H9 (cell line): ENCODE data around the gene SORCS2. TPM values are rescaled to one million over a fixed set of nuclear protein-coding genes. Genes with fewer than 3 reads are reported as not detected.

Experiments
- DNase-seq: peaks from one replicate; pipeline ENCODE4 v3.0.0-alpha.2; 2017
- H2AFZ ChIP-seq: one replicate; pipeline ENCODE4 v1.6.1; 2013; ENCODE audit warnings: mild to moderate bottlenecking, low read length, control low read depth, moderate library complexity
- H2AK5ac ChIP-seq: 2 replicates; pipeline ENCODE4 v1.6.1; 2013; ENCODE audit warnings: low read length, control low read depth, mixed read lengths; ENCODE audit not compliant: insufficient read length
- H2BK120ac ChIP-seq: one replicate; pipeline ENCODE4 v1.6.1; 2013; ENCODE audit warnings: low read depth, mild to moderate bottlenecking, low read length, control low read depth, inconsistent platforms; ENCODE audit not compliant: poor library complexity, severe bottlenecking
- H2BK12ac ChIP-seq: 2 replicates; pipeline ENCODE4 v1.6.1; 2013; ENCODE audit warnings: low read length, control low read depth, mixed read lengths, low read depth; ENCODE audit not compliant: insufficient read length
- H2BK15ac ChIP-seq: 2 replicates; pipeline ENCODE4 v1.6.1; 2013; ENCODE audit warnings: low read depth, low read length, control low read depth
- H2BK20ac ChIP-seq: one replicate; pipeline ENCODE4 v1.6.1; 2013; ENCODE audit warnings: low read depth, mild to moderate bottlenecking, low read length, control low read depth, inconsistent platforms; ENCODE audit not compliant: poor library complexity, severe bottlenecking
- H2BK5ac ChIP-seq: 2 replicates; pipeline ENCODE4 v1.6.1; 2013; ENCODE audit warnings: low read length, control low read depth, mixed read lengths; ENCODE audit not compliant: insufficient read length
- H3K14ac ChIP-seq: 2 replicates; pipeline ENCODE4 v1.6.1; 2013; ENCODE audit warnings: low read length, control low read depth; ENCODE audit not compliant: insufficient read depth
- H3K18ac ChIP-seq: 2 replicates; pipeline ENCODE4 v1.6.1; 2013; ENCODE audit warnings: low read depth, mild to moderate bottlenecking, mixed read lengths, low read length, control low read depth; ENCODE audit not compliant: insufficient read length
- H3K23ac ChIP-seq: 2 replicates; pipeline ENCODE4 v1.6.1; 2013; ENCODE audit warnings: low read length, control low read depth, mixed read lengths, low read depth; ENCODE audit not compliant: insufficient read length
- H3K23me2 ChIP-seq: 2 replicates; pipeline ENCODE4 v1.6.1; 2013; ENCODE audit warnings: low read depth, mild to moderate bottlenecking, mixed read lengths, low read length, control low read depth; ENCODE audit not compliant: insufficient read length, poor library complexity, severe bottlenecking
- H3K27ac ChIP-seq: 2 replicates; pipeline ENCODE4 v1.5.1; 2013; ENCODE audit warnings: low read length, control low read depth, mixed read lengths, low read depth; ENCODE audit not compliant: insufficient read length
- H3K27me3 ChIP-seq: 2 replicates; pipeline ENCODE4 v1.6.1; 2013; ENCODE audit warnings: low read length, control low read depth, inconsistent platforms; ENCODE audit not compliant: insufficient read depth
- H3K4ac ChIP-seq: 2 replicates; pipeline ENCODE4 v1.6.1; 2013; ENCODE audit warnings: low read depth, mild to moderate bottlenecking, control low read depth, inconsistent platforms, low read length, moderate library complexity
- H3K4me1 ChIP-seq: 2 replicates; pipeline ENCODE4 v1.6.1; 2013; ENCODE audit warnings: low read length, control low read depth, inconsistent platforms; ENCODE audit not compliant: insufficient read depth
- H3K4me2 ChIP-seq: 2 replicates; pipeline ENCODE4 v1.6.1; 2013; ENCODE audit warnings: low read length, control low read depth, mixed read lengths; ENCODE audit not compliant: insufficient read length, insufficient read depth
- H3K56ac ChIP-seq: 2 replicates; pipeline ENCODE4 v1.6.1; 2013; ENCODE audit warnings: low read depth, mild to moderate bottlenecking, mixed read lengths, low read length, control low read depth; ENCODE audit not compliant: insufficient read length
- H3K79me1 ChIP-seq: 2 replicates; pipeline ENCODE4 v1.6.1; 2013; ENCODE audit warnings: low read depth, mild to moderate bottlenecking, moderate library complexity, low read length, control low read depth, inconsistent platforms; ENCODE audit not compliant: insufficient read depth, poor library complexity, severe bottlenecking
- H3K79me2 ChIP-seq: 2 replicates; pipeline ENCODE4 v1.6.1; 2013; ENCODE audit warnings: low read length, control low read depth, inconsistent platforms; ENCODE audit not compliant: insufficient read depth
- H3K9ac ChIP-seq: 2 replicates; pipeline ENCODE4 v1.6.1; 2013; ENCODE audit warnings: low read length, control low read depth, mixed read lengths; ENCODE audit not compliant: insufficient read length; ENCODE audit errors: extremely low read depth
- H3K9me3 ChIP-seq: one replicate; pipeline ENCODE4 v1.6.1; 2013; ENCODE audit warnings: low read depth, low read length, inconsistent platforms; ENCODE audit not compliant: control insufficient read depth
- H3T11ph ChIP-seq: one replicate; pipeline ENCODE4 v1.6.1; 2013; ENCODE audit warnings: mild to moderate bottlenecking, low read length, control low read depth, inconsistent platforms
- H4K20me1 ChIP-seq: one replicate; pipeline ENCODE4 v1.6.1; 2013; ENCODE audit not compliant: control insufficient read depth, insufficient read length, insufficient read depth
- H4K5ac ChIP-seq: 2 replicates; pipeline ENCODE4 v1.6.1; 2013; ENCODE audit warnings: low read depth, mild to moderate bottlenecking, mixed read lengths, low read length, control low read depth; ENCODE audit not compliant: insufficient read length
- H4K8ac ChIP-seq: replicated peaks from 2 replicates; pipeline ENCODE4 v1.6.1; 2013; ENCODE audit warnings: low read length, control low read depth, mixed read lengths, low read depth; ENCODE audit not compliant: insufficient read length
- H4K91ac ChIP-seq: 2 replicates; pipeline ENCODE4 v1.6.1; 2013; ENCODE audit warnings: low read depth, mild to moderate bottlenecking, moderate library complexity, mixed read lengths, low read length, control low read depth; ENCODE audit not compliant: insufficient read length
- H3K27ac Mint-ChIP-seq, 3 experiments: 2 replicates in 2 of 3; 3 replicates in 1 of 3; pipeline ENCODE4 v1.8.0; 2020 to 2021; ENCODE audit warnings: mixed read lengths in 3 of 3, mild to moderate bottlenecking in 1 of 3, moderate library complexity in 1 of 3
- H3K27me3 Mint-ChIP-seq: 2 replicates; pipeline ENCODE4 v1.8.0; 2021; ENCODE audit warnings: low read depth, mild to moderate bottlenecking, moderate library complexity, mixed read lengths
- H3K36me3 Mint-ChIP-seq, 3 experiments: 2 replicates in 2 of 3; 3 replicates in 1 of 3; pipeline ENCODE4 v1.8.0; 2020 to 2021; ENCODE audit warnings: low read depth in 3 of 3, mixed read lengths in 3 of 3; ENCODE audit not compliant: insufficient read depth in 1 of 3
- H3K4me1 Mint-ChIP-seq, 2 experiments: 2 replicates each; pipeline ENCODE4 v1.8.0; 2020; ENCODE audit warnings: mixed read lengths in 2 of 2
- H3K4me3 Mint-ChIP-seq, 2 experiments: 2 replicates in 1 of 2; 3 replicates in 1 of 2; pipeline ENCODE4 v1.8.0; 2020 to 2021; ENCODE audit warnings: mild to moderate bottlenecking in 2 of 2, mixed read lengths in 2 of 2, moderate library complexity in 1 of 2
- H3K9me3 Mint-ChIP-seq, 2 experiments: 2 replicates in 1 of 2; 3 replicates in 1 of 2; pipeline ENCODE4 v1.8.0; 2020; ENCODE audit warnings: mild to moderate bottlenecking in 2 of 2, mixed read lengths in 2 of 2, moderate library complexity in 1 of 2
- CTCF ChIP-seq: fragments of 200-600 bp; sonication (generic); conservative IDR thresholded peaks from 3 replicates; pipeline ENCODE4 v1.8.0; 2021; ENCODE audit warnings: antibody characterized with exemption, mild to moderate bottlenecking
- WGBS: extraction: QIAGEN DNeasy Blood & Tissue Kit; methylation state at CpG from one replicate; pipeline ENCODE4 v1.1.7; 2013; ENCODE audit warnings: missing lambda C conversion rate, low lambda C conversion rate, mixed read lengths; ENCODE audit not compliant: insufficient read length; ENCODE audit errors: extremely low coverage; 5-methylcytosine and 5-hydroxymethylcytosine counted together
- total RNA-seq: library from RNA; stranded (reverse); gene quantifications from 2 replicates; pipeline ENCODE4 v1.2.1, GENCODE V29; 2021

Gene SORCS2
- total RNA-seq, 1 experiment from 2014 or later: 0.57 TPM

GRCh38 chr4:7514789-7515188 lies 322.5 kb downstream of the SORCS2 start:
- Histone ChIP-seq H3T11ph (no peak overlapping the region), H3K23ac (no peak overlapping the region), H3K79me2 (no peaks in the 10 kb centered on the region), H3K79me1 (no peaks in the 10 kb centered on the region), H2BK15ac (no peak overlapping the region), H3K4ac (no peak overlapping the region), H2AFZ (no peak overlapping the region), H4K5ac (no peak overlapping the region), H3K18ac (no peak overlapping the region), H2BK20ac (no peak overlapping the region), H3K23me2 (no peaks in the 10 kb centered on the region), H3K9me3 (no peaks in the 10 kb centered on the region), H3K4me2 (no peak overlapping the region), H2BK5ac (no peak overlapping the region), H3K14ac (no peak overlapping the region), H3K9ac (no peak overlapping the region), H3K27me3 (no peaks in the 10 kb centered on the region), H4K8ac (no peak overlapping the region), H3K56ac (no peak overlapping the region), H2BK12ac (no peak overlapping the region), H3K4me1 (no peaks in the 10 kb centered on the region), H4K20me1 (no peaks in the 10 kb centered on the region), H2BK120ac (no peak overlapping the region), H2AK5ac (no peak overlapping the region), H3K27ac (no peak overlapping the region), H4K91ac (no peak overlapping the region)
- Mint-ChIP-seq H3K27me3 (peaks cover 9% of the 10 kb centered on the region), H3K27ac (no peak overlapping the region), H3K9me3 (no peaks in the 10 kb centered on the region), H3K4me3 (no peak overlapping the region), H3K4me1 (peaks cover 2 to 48% of the 10 kb centered on the region in 2 experiments; a peak in 2 of 4 replicates), H3K36me3 (no peaks in the 10 kb centered on the region)
- no peak for TF ChIP-seq CTCF
- DNase-seq: no peak
- WGBS: no CpG with 5 or more reads among the region's 4 CpGs
